SU-DHL-6 (cell line): Measurements from ENCODE around the gene SURF4.

Source experiments
- CTCF ChIP-seq: fragments of 200-600 bp; sonication (generic); IDR thresholded peaks from one replicate; pipeline ENCODE4 v1.5.1; 2017; ENCODE audit warnings: antibody characterized with exemption, mild to moderate bottlenecking, low read length, moderate library complexity; ENCODE audit not compliant: insufficient read depth, poor library complexity, severe bottlenecking
- EZH2phosphoT487 ChIP-seq: fragments of 200-600 bp; sonication (generic), shearing (Covaris generic); conservative IDR thresholded peaks from 2 replicates; pipeline ENCODE4 v1.6.1; 2018; ENCODE audit warnings: mild to moderate bottlenecking, antibody characterized with exemption, low read length, moderate library complexity, mixed read lengths

- peak; percentile 39 for TF ChIP-seq CTCF
- TF ChIP-seq EZH2phosphoT487: no peak
Observed at GRCh38 chr9:133375116-133375723, 640 bp downstream of the SURF4 start.
